Measurements from ENCODE around the gene KDM5A. TPM values are rescaled to one million over a fixed set of nuclear protein-coding genes. Genes with fewer than 3 reads are reported as not detected.
"Not testable (repeated sequence)": the region's sequence is repeated elsewhere in the genome, so short reads cannot be mapped to it uniquely, and the experiment has no call there.

KDM5A gene
- total RNA-seq: 10 to 100 TPM; 19.3 to 20.9 TPM

GRCh38 chr12:389142-390096 is at the start of gene KDM5A:
KDM5A (minus strand) TSS chr12:389320; CDS start chr12:389091, 229 bp downstream.
- H3K4me3 ChIP-seq: peak within 1 kb of the TSS; percentile 72 to 94
- no peak for TF ChIP-seq CTCF (IDR thresholded peaks at IDR 0.05)
- H3K27ac ChIP-seq: peak within 1 kb of the TSS; percentile 92 to 95
- H3K9me3 ChIP-seq: no peaks in the 10 kb centered on the region
- DNase-seq (ENCODE audit: low spot score): peak; percentile 94
- H3K27me3 ChIP-seq: no peaks in the 10 kb centered on the region
- peaks cover under 1% of the 10 kb centered on the region for H3K36me3 ChIP-seq
- peaks cover 0 to 30% of the 10 kb centered on the region in 2 donors for H3K4me1 ChIP-seq

DNA sequence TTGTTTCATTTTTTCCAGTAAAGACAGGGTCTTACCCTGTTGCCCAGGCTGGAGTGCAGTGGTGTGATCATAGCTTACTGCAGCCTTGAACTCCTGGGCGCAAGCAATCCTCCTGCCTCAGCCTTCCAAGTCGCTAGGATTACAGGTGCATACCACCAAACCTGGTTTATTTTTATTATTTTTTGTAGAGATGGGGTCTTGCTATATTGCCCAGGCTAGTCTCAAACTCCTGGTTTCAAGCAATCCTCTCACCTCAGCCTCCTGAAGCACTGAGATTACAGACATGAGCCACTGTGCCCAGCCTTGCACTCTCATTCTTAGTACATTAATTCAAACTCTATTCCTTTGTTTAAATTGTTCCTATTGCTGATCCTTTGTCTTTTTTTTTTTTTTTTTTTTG is 46.6 kb upstream of the KDM5A start:
- H3K4me1 ChIP-seq; H3K9me3 ChIP-seq; H3K27me3 ChIP-seq; DNase-seq (ENCODE audit: low spot score); H3K4me3 ChIP-seq; H3K27ac ChIP-seq: not testable (repeated sequence)
- H3K36me3 ChIP-seq: peaks cover 17% of the 10 kb centered on the region

DNA sequence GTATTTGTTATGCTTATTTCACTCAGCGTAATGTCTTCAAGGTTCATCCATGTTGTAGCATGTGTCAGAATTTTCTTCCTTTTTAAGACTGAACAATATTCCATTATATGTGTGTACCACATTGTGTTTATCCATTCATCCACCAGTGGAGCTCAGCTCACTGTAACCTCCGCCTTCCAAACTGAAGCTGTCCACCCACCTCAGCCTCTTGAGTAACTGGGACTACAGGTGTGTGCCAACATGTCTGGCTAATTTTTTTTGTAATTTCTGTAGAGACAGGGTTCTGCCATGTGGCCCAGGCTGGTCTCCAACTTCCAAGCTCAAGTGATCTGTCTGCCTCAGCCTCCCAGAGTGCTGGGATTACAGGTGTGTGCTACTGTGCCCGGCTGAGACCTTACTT is 33.4 kb upstream of the KDM5A start:
- Histone ChIP-seq H3K4me1 (no peaks in the 10 kb centered on the region), H3K27me3 (no peaks in the 10 kb centered on the region), H3K36me3 (peaks cover 12% of the 10 kb centered on the region), H3K27ac (no peak overlapping the region), H3K4me3 (no peak overlapping the region), H3K9me3 (no peaks in the 10 kb centered on the region)
- no peak for DNase-seq (ENCODE audit: low spot score)
- TF ChIP-seq CTCF (IDR thresholded peaks at IDR 0.05): no peak

DNA sequence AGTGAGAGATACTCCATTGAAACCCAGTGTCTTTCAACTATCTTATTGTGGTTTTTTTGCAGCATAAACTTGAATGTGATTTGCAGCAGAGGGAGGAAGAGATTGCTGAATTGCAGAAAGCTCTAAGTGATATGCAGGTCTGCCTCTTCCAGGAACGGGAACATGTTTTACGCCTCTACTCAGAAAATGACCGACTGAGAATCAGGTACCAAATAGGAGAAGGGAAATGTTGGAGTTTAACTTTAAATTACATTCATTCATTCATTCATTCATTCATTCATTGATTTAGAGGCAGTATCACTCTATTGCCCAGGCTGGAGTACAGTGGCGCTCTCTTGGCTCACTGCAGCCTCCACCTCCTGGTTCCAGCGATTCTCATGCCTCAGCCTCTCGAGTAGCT is 29.3 kb upstream of the KDM5A start:
- H3K9me3 ChIP-seq: no peaks in the 10 kb centered on the region
- no peaks in the 10 kb centered on the region for H3K4me1 ChIP-seq
- no peaks in the 10 kb centered on the region for H3K27me3 ChIP-seq
- no peak for DNase-seq (ENCODE audit: low spot score)
- no peak overlapping the region for H3K27ac ChIP-seq
- H3K36me3 ChIP-seq: peaks cover 15% of the 10 kb centered on the region
- TF ChIP-seq CTCF (IDR thresholded peaks at IDR 0.05): no peak
- H3K4me3 ChIP-seq: no peak overlapping the region

DNA sequence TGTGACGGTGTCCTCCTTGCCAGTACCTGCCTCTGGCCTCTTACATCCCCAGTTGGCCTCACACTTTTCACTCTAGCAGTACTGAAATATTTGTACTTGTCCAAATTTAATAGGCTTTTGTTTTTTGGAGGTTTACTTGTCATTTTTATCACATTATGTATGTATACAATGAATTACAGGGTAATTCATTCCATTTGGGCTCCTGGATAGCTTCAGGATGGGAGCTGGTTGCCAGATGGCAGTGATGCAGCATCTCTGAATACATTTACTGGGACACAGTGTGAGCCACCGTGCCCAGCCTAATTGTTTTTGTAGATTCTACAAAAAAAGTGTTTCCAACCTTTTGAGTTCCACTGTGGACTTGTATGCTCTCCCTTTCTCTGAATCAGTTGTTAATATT is 25.7 kb upstream of the KDM5A start:
- DNase-seq (ENCODE audit: low spot score): no peak
- Histone ChIP-seq H3K36me3 (peaks cover 26% of the 10 kb centered on the region), H3K27ac (no peak overlapping the region), H3K9me3 (no peaks in the 10 kb centered on the region), H3K27me3 (no peaks in the 10 kb centered on the region), H3K4me3 (no peak overlapping the region), H3K4me1 (no peaks in the 10 kb centered on the region)
- no peak for TF ChIP-seq CTCF (IDR thresholded peaks at IDR 0.05)

- no peaks in the 10 kb centered on the region for H3K27me3 ChIP-seq
- peak overlapping the region; percentile 54 to 66 for H3K4me3 ChIP-seq
- H3K4me1 ChIP-seq: peaks cover 0 to 10% of the 10 kb centered on the region in 2 donors
- no peaks in the 10 kb centered on the region for H3K9me3 ChIP-seq
- peak overlapping the region; percentile 49 to 73 for H3K27ac ChIP-seq
- no peaks in the 10 kb centered on the region for H3K36me3 ChIP-seq
- no peak for TF ChIP-seq CTCF (IDR thresholded peaks at IDR 0.05)
- DNase-seq (ENCODE audit: low spot score): no peak
Observed at GRCh38 chr12:402029-402389, 12.9 kb upstream of the KDM5A start.
